Fibroblast of villous mesenchyme (primary cell): Measurements from ENCODE around the gene UPK3B. TPM values are rescaled to one million over a fixed set of nuclear protein-coding genes. Genes with fewer than 3 reads are reported as not detected.
"Not testable (repeated sequence)": the region's sequence is repeated elsewhere in the genome, so short reads cannot be mapped to it uniquely, and the experiment has no call there.

ENCODE experiments used
- DNase-seq: peaks from one replicate; pipeline ENCODE4 v3.0.0-alpha.2; 2010; ENCODE audit warnings: low read depth
- H3K4me3 ChIP-seq: 2 replicates; pipeline ENCODE4 v1.5.1; 2011; ENCODE audit warnings: low read depth, mild to moderate bottlenecking, low read length
- total RNA-seq: library from RNA; depleted of rRNA; stranded (reverse); fragments of >200 nt; gene quantifications from 2 replicates; pipeline ENCODE4 v1.2.3, GENCODE V29; 2012

The UPK3B gene
- total RNA-seq, 1 donor = 0.43 TPM

DNA sequence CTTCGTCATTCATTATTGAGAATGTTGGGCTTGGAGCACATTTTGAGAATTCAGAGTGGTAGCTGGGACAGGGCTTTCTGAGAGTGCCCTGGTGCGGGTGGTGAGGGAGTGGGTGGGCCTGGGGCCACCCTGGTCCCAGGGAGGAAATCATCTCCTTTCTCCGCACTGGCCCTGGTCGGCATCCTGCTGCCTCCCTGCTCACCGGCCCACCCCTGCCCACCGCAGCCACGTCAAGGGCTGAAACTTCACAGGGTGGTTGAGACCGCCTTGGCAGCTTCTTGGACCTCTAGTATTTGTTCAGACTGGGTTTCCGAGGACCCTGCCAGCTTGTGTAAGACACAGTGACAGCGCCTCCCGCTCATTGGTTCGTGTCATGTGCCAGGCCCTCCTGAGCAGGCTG lies 25.9 kb upstream of the UPK3B start:
- not testable (repeated sequence) for H3K4me3 ChIP-seq, DNase-seq

- not testable (repeated sequence) for DNase-seq, H3K4me3 ChIP-seq
Measured at GRCh38 chr7:76485822-76486610, 24.3 kb upstream of the UPK3B start.

DNA sequence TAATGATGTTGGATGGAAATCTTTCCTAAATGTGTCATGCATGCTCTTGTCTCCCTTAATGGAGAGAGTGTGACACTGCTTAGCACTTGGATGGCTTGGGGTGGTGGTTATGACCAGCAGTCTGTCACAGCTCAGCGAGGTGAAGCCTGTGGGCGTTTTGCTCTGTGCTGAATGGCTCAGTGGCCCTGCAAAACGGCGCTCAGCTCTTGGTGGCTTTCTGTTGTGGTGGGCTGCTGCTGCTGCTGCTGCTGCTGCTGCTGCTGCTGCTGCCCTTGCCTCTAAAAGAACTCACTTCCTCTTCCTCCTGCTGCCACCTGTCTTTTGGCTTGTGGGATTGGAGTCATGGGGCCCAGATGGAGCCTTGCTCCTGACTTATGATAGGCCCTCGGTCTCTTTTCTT lies 23.7 kb upstream of the UPK3B start:
- H3K4me3 ChIP-seq, DNase-seq: not testable (repeated sequence)

- not testable (repeated sequence) for H3K4me3 ChIP-seq, DNase-seq
Measured at GRCh38 chr7:76487969-76488368, 22.4 kb upstream of the UPK3B start.

GRCh38 chr7:76492139-76492538 lies 18.2 kb upstream of the UPK3B start:
- H3K4me3 ChIP-seq, DNase-seq: not testable (repeated sequence)

DNA sequence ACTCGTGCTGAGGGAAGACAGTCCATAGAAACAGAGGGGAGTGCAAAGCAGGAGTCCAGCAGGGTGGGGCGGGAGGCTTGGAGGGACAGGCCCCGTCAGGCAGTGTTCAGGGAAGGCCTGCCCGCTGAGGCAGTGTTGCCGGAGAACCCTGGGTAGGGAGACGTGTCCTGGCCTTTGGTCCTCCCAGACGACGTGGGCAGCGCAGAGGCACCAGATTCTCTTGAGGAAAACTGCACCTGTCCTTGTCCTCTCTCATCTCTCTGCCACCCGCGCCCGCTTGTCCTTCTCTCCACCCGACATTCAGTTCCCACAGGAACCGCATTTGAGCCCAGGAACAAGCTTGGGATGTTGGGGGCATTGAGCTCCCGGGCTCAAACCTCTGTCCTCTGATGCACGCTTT lies 14.6 kb upstream of the UPK3B start:
- not testable (repeated sequence) for DNase-seq, H3K4me3 ChIP-seq

DNA sequence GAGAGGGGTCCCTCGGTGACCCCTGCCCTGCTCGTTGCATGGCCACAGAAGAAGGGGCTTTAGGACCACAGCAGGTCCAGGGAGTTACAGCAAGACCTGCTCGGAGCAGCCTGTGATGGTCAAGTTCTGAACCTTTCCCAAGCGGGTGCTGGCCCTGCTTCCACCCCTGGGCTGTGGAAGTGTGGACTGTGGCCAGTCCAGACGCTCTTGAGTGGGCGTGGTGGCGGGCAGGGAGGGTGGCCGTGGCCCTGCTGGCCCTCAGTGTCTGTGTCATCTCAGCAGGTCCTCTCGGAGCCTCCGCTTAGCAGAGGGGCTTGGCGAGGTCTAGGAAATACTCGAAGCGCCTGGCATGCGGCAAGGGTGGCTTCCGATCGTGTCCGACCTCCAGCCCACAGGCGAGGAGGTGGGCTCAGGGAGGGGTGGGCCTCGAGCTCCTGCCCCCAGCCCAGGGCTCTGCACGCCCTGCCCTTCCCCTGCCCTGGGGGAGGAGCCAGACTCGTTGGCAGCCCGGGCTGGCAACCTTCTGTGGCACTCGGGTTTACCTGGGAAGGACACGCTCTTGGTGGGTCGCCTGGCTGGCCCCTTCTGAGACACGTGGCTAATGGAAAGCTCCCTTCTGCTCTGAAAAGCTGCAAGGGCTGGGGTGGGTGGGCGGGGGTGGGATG lies 12.3 kb upstream of the UPK3B start:
- not testable (repeated sequence) for DNase-seq, H3K4me3 ChIP-seq

DNA sequence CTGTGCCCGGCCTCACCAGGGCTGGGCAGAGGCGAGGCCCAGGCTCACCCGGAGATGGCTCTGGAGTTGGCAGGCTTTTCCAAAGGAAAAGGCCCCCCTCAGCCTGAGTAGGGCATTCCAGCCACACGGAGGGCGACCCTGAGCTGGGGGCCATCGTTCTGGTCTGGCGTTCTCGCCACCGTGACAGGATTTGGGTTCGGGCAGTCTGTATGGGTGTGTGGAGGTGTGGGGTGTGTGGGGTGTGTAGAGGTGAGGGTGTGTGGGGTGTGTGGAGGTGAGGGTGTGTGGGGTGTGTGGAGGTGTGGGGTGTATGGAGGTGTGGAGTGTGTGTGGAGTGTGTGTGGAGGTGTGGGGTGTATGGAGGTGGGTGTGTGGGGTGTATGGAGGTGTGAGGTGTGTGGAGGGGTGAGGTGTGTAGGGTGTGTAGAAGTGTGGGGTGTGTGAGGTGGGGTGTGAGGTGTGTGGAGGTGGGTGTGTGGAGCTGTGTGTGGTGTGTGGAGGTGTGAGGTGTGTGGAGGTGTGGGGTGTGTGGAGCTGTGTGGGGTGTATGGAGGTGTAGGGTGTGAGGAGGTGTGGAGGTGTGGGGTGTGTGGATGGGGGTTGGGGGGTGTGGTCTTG lies 11.7 kb upstream of the UPK3B start:
- DNase-seq, H3K4me3 ChIP-seq: not testable (repeated sequence)

- not testable (repeated sequence) for H3K4me3 ChIP-seq, DNase-seq
Measured at GRCh38 chr7:76499201-76499923, 11.0 kb upstream of the UPK3B start.

DNA sequence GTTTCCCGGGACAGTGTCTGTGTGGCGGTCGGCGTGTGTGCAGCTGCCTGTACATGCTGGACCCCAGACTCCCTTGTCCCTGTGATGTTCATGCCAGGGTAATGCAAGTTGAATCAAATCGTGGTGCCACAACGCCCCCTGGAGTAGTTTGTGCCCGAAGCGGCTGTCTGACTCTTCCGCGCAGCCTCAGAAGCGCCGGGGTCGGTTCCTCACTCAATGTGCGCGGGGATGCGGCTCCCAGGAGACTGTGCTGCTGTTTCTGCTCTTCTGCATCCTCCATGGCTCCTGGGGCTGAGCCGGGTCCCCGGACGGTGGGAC lies 10.5 kb upstream of the UPK3B start:
- H3K4me3 ChIP-seq, DNase-seq: not testable (repeated sequence)

DNA sequence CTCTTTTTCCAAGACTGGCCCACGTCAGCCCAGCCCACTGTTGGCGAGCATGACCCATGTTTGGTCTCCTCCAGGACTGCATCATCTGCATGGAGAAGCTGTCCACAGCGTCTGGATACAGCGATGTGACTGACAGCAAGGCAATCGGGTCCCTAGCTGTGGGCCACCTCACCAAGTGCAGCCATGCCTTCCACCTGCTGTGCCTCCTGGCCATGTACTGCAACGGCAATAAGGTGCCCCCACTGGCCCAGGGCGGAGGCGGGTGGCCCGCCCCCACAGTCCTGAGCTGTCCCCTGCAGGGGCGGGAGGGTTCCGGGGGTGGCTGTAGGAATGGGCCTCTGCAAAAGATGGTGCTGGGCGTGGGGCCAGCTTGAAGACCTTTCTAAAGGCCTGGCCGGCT lies 8.1 kb upstream of the UPK3B start:
- DNase-seq, H3K4me3 ChIP-seq: not testable (repeated sequence)

GRCh38 chr7:76502836-76503235 lies 7.5 kb upstream of the UPK3B start:
- not testable (repeated sequence) for DNase-seq, H3K4me3 ChIP-seq

- H3K4me3 ChIP-seq, DNase-seq: not testable (repeated sequence)
Measured at GRCh38 chr7:76503244-76503643, 7.1 kb upstream of the UPK3B start.

DNA sequence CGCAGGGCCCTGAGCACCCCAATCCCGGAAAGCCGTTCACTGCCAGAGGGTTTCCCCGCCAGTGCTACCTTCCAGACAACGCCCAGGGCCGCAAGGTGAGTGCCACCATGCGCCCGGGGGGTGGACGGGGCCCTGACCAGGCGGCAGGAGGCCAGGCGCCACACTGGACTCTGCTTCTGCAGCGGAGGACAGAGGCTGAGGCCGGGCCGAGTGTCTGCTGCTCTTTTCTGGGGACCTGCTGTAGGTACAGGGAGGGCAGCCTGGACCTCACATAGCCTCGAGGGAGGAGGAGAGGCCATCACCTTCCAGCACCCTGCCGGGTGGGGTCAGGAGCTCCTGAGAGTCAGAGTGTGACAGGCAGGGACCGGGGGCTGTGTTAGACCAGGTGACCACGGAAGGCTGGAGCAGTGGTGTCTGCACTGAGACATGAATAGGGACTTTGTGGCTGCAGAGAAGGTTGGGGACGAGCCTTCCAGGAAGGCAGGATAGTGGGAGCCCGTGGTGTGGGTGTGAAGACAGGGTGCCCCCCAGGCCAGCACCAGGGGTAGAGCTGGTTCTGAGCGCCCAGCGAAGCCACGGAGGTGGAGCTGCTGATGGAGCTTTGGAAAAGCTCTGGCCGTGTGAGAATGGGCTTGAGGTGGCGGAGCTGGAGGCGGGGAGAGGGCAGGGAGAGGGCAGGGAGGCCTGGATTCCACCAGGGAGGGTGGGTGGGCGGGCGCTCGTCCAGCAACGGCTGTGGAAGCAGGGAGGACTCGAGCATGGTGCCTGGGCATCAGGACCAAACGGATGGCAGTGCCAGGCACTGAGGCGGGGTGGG lies 5.8 kb upstream of the UPK3B start:
- not testable (repeated sequence) for DNase-seq

More for the DNA sequence above, 5.8 kb upstream of the UPK3B start:
- H3K4me3 ChIP-seq = not testable (repeated sequence)
